HUDEP-2 (cell line): ENCODE measurements around the gene PFKM.

Experiments used
- DNase-seq, 76 experiments: peaks; one replicate each; lab custom pipeline; 2025; ENCODE audit not compliant: unreplicated experiment in 76 of 76; lab: John Stamatoyannopoulos, UW

Gene PFKM

GRCh38 chr12:48183876-48184548 is 64.8 kb downstream of the PFKM start:
- no peak for DNase-seq

DNA sequence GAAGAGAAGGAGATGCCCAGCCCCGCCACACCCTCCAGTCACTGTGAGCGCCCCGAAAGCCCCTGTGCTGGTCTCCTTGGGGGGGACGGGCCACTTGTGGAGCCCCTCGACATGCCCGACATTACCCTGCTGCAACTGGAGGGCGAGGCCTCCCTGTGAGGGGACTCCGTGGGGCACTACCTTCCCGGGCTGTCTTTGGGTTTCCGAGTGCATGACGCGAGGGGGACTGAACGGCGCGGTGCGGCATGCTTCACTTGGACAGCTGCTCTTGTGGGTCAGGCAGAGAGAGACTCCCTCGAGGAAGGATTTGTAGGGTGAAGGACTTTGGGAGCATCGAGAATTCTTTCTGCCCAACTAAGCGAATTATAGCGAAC is 65.4 kb downstream of the PFKM start:
- DNase-seq: no peak

DNA sequence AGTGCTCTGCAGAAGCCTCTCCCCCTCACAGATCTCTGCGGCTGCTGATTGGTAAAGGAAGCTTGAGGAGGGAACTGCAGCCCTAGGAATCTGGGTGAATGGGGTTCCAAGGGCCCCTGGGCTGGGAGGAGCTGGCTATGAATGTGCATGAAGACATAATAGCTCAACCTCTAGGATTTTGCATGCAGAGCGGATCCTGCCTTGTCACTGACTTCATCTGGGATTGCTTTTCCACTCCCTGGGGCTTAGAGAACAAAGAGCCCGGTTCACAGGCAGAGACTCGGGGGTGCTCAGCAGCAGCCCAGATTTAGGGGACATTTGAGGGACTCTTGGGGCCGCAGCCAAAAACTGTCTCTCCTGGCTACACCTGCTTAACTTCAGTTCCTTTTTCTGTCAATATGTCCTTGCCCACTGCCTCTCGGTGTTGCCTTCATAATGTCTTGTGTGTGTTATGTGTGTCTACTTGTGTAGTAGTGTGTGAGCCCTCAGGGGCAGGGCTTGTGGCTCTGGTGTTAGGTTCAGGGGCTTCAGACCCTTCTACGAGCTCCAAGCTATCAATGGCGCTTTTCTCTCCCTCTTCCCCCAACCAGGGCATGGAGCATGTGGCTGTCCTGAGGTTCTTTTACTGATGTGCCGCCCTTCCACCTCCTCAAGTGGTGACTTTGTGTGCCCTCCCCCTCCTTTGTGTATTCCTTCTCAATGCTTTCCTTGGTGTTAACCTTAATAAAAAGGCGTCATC is 66.2 kb downstream of the PFKM start:
- DNase-seq: no peak

- no peak for DNase-seq
Measured at GRCh38 chr12:48187916-48188695, 68.9 kb downstream of the PFKM start.

DNA sequence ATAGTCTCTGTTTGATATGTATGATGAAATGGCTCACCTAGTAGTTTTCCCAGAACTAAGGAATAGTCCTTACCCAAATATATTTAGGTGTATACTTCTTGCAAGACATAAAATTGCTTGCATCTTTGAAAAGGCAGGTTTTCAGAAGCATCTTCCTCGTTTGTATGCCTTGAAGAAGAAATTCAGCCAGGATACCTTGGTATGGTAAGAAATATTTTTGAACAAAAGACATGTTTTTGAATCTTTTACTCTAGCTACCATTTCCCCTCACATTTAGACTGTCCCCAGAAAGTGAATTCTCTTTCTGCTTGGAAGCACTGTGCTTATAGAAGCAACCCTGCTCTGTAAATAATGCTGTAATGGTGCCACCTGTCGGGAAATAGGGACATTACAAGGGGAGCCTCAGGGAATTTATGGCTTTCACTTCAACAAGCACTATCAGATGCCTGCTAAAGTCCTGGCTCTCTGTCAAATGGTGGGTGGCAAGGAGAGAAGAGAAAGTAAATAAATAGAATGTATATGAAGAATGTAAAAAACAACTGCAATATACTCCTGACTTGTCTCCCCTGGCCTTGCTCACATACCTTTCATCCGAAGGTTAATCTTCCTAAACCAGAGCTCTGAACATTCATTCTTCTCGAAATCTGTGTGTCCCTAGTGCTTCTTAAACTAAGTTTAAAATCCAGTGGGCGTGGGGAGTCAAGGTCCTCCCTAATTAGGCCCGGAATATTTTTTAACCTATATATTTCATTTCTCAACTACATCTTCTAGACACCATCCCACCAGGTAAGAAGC is 70.4 kb downstream of the PFKM start:
- DNase-seq: peak in 61 of 76 experiments; percentile 7 to 81 (median 47)

GRCh38 chr12:48191096-48191495 is 71.9 kb downstream of the PFKM start:
- DNase-seq: no peak

DNA sequence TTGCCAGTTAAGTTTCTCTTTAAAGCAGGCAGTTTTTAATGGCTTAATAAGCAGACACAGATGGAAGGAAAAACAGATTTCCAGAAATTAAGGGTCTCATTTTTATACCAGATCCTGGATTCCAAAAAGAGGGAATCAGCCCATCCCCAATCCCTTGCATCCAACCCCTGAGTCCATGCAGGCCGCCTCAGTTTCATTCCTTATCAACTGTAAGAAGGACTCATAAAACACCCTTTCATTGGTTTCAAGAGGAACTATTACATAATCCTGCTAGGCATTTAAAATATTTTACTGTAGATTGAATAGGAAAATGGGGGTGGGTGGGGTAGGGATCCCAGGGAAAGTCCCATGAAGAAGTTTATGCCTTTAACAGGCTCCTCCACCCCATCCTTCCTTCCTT is 73.7 kb downstream of the PFKM start:
- no peak for DNase-seq

- no peak for DNase-seq
Measured at GRCh38 chr12:48193623-48194022, 74.5 kb downstream of the PFKM start.

GRCh38 chr12:48194799-48195201 is 75.6 kb downstream of the PFKM start:
- no peak for DNase-seq
